Central memory CD8-positive, alpha-beta T cell (primary cell): ENCODE measurements around the gene LAMA1.

Source experiments
- ATAC-seq: fragments of 150-1000 bp; cut with Tn5 transposase; replicated peaks from 2 replicates; pipeline ENCODE4 v1.10.0; 2022; ENCODE audit warnings: mild to moderate bottlenecking, moderate FRiP score, moderate number of reproducible peaks; ENCODE audit not compliant: poor library complexity, severe bottlenecking; ENCODE audit errors: extremely low read depth
- DNase-seq, 2 donors: peaks; one replicate each; pipeline ENCODE4 v3.0.0; 2021; ENCODE audit warnings: low spot score in 2 of 2
- H3K27ac Mint-ChIP-seq: one replicate; pipeline ENCODE4 v1.8.0; 2022; ENCODE audit warnings: low read depth, mild to moderate bottlenecking, moderate library complexity, mixed read lengths
- H3K27me3 Mint-ChIP-seq: one replicate; pipeline ENCODE4 v1.8.0; 2022; ENCODE audit warnings: mixed read lengths
- H3K36me3 Mint-ChIP-seq: one replicate; pipeline ENCODE4 v1.8.0; 2022; ENCODE audit warnings: mild to moderate bottlenecking, moderate library complexity, mixed read lengths; ENCODE audit not compliant: insufficient read depth
- H3K4me1 Mint-ChIP-seq: one replicate; pipeline ENCODE4 v1.8.0; 2022; ENCODE audit warnings: mixed read lengths
- H3K4me3 Mint-ChIP-seq: one replicate; pipeline ENCODE4 v1.8.0; 2022; ENCODE audit warnings: mild to moderate bottlenecking, moderate library complexity, mixed read lengths
- H3K9me3 Mint-ChIP-seq: one replicate; pipeline ENCODE4 v1.8.0; 2022; ENCODE audit warnings: mixed read lengths

Gene LAMA1

DNA sequence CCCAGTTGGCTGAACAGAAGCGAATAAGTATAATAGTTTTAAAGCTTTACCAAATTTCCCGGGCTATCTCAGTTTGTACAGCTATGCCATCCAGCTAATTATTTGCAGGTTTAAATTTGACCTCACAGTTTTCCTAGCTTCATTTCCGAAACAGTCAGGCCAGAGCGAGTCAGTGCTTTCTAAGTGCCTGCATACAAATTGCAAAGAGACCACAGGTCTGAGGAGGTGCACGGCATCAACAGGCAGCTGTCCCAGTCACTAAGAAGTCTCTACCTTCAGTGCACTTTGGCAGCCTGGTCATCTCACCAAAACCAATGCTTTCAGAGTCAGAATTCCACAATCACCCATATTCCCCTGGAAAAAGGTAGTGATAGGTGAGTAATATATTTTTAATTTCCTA is 51.9 kb downstream of the LAMA1 start:
- no peak for ATAC-seq
- no peaks in the 10 kb centered on the region for H3K27me3 Mint-ChIP-seq
- no peaks in the 10 kb centered on the region for H3K36me3 Mint-ChIP-seq
- no peak overlapping the region for H3K27ac Mint-ChIP-seq
- no peak overlapping the region for H3K4me3 Mint-ChIP-seq
- no peak for DNase-seq
- H3K4me1 Mint-ChIP-seq = no peaks in the 10 kb centered on the region
- H3K9me3 Mint-ChIP-seq = no peaks in the 10 kb centered on the region

DNA sequence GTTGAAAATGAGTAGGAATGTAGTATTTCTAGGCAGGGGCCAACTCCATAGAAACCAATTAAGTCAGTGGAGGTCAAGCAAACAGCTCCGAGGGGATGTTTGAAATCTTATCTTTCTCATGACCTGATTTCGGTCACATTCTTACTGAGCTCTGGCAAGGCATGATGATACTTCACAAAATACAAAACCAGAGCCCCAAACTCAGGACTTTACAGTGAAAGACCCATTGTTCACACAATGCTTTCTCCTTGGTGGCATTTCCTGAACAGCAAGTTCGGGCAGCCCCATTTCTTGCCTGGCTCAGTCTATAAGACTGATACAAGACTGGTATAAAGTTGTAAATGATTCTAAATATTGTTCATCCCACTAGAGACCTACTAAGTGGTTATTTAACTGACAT is 53.3 kb downstream of the LAMA1 start:
- H3K27ac Mint-ChIP-seq = no peak overlapping the region
- H3K4me1 Mint-ChIP-seq = no peaks in the 10 kb centered on the region
- no peaks in the 10 kb centered on the region for H3K27me3 Mint-ChIP-seq
- H3K4me3 Mint-ChIP-seq = no peak overlapping the region
- no peak for ATAC-seq
- DNase-seq = no peak
- H3K9me3 Mint-ChIP-seq = no peaks in the 10 kb centered on the region
- H3K36me3 Mint-ChIP-seq = no peaks in the 10 kb centered on the region

DNA sequence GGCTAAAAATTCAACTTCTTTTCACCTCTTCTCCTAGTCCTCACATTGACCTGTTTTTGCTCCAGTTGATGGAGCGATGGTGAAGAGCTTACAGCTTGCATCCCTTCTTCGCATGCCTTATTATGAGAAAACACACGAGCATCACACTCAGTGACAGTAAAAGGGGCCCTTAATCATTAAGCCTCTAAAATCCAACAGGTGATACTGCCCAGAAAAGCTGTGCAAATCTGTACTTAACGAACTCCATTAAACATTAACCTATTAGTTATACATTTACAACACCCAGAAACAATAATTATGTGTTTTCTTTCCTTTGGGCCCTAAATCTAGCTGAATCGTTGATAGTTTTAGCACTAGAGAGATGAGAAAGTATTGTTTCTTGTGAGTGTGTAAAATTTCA is 54.8 kb downstream of the LAMA1 start:
- no peak overlapping the region for H3K27ac Mint-ChIP-seq
- DNase-seq (no peak), ATAC-seq (no peak)
- no peaks in the 10 kb centered on the region for H3K4me1 Mint-ChIP-seq
- no peaks in the 10 kb centered on the region for H3K9me3 Mint-ChIP-seq
- no peak overlapping the region for H3K4me3 Mint-ChIP-seq
- no peaks in the 10 kb centered on the region for H3K27me3 Mint-ChIP-seq
- H3K36me3 Mint-ChIP-seq = no peaks in the 10 kb centered on the region

DNA sequence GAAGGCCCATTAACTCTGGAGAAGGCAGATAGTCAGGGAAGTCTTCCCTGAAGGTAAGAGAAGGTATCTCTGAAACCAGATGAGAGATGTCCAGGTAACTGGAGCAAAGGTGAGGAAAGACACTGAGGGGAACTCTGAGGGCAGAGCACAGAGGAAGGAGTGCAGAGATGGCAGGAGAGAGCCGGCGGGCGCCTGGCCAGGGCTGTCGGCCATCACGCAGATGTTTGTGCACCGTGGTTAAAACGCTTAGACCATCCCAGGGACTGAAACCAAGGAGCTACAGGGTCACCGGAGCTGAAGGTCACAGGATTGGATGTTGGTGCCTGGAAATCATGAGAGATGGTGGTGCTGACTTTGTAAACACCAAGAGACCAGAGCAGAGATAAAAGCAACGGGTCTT is 55.4 kb downstream of the LAMA1 start:
- H3K27ac Mint-ChIP-seq = no peak overlapping the region
- ATAC-seq (no peak), DNase-seq (no peak)
- no peak overlapping the region for H3K4me3 Mint-ChIP-seq
- no peaks in the 10 kb centered on the region for H3K4me1 Mint-ChIP-seq
- H3K36me3 Mint-ChIP-seq = no peaks in the 10 kb centered on the region
- no peaks in the 10 kb centered on the region for H3K9me3 Mint-ChIP-seq
- H3K27me3 Mint-ChIP-seq = no peaks in the 10 kb centered on the region

DNA sequence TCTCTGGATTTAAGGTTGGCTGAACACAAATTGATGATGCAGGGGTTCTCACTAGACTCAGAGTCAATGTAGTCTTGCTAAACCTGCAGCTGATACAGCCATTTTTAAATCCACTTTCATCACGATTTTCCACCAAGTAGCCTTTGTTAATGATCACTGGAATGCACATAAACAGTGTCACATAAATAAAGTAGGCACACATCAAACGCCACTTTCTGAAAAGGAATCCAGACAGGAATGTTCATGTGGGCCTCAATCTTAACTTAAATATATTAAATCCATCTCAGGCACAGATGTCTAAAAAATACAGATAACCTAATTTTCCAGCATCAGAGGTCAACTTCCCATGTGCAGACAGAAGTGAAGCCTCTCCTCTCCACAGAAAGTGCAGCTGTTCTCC is 58.3 kb downstream of the LAMA1 start:
- H3K27ac Mint-ChIP-seq = no peak overlapping the region
- peaks cover 6% of the 10 kb centered on the region for H3K9me3 Mint-ChIP-seq
- no peaks in the 10 kb centered on the region for H3K4me1 Mint-ChIP-seq
- ATAC-seq (no peak), DNase-seq (no peak)
- no peaks in the 10 kb centered on the region for H3K36me3 Mint-ChIP-seq
- no peaks in the 10 kb centered on the region for H3K27me3 Mint-ChIP-seq
- no peak overlapping the region for H3K4me3 Mint-ChIP-seq

DNA sequence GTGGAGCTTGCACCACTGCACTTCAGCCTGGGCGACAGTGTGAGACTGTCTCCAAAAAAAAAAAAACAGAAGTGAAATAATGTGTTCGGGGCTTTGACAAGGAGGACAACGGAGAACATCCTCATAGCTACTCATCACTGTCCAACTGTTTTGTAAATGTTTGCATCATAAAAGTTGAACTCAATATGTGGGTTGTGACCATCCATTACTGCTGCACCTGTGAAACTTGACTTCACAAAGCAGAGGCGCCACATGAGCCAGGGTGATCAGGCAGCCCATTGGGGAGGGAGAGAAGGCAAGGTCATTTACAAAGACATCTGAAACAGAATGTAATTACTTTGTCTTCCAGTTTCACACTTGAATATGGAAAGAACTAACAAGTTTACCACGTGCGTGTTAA is 61.6 kb downstream of the LAMA1 start:
- H3K27me3 Mint-ChIP-seq = no peaks in the 10 kb centered on the region
- H3K27ac Mint-ChIP-seq = no peak overlapping the region
- no peak overlapping the region for H3K4me3 Mint-ChIP-seq
- H3K9me3 Mint-ChIP-seq = peaks cover 6% of the 10 kb centered on the region
- H3K36me3 Mint-ChIP-seq = no peaks in the 10 kb centered on the region
- no peak for ATAC-seq
- no peak for DNase-seq
- no peaks in the 10 kb centered on the region for H3K4me1 Mint-ChIP-seq

DNA sequence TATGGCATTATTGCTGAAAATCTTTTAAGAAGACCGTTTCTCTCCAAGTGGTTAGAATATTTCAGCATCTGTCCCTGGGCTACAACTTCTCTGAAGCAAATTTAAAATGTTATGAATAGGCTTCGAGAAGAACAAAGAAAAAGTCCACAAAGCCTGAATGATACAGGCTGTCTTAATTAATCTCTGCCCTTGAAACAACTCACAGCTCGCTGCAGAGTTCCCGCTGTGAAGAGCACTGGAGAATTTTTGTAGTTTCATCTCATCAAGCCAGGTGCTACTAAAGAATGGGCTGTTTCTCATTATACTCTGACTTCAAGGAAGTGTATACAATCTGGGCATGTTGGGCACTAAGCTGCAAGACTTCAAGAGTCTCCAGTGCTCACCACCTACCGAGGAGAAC is 67.6 kb downstream of the LAMA1 start:
- H3K36me3 Mint-ChIP-seq = no peaks in the 10 kb centered on the region
- no peak overlapping the region for H3K27ac Mint-ChIP-seq
- H3K4me3 Mint-ChIP-seq = no peak overlapping the region
- H3K9me3 Mint-ChIP-seq = peaks cover 5% of the 10 kb centered on the region
- H3K27me3 Mint-ChIP-seq = no peaks in the 10 kb centered on the region
- DNase-seq (no peak), ATAC-seq (no peak)
- no peaks in the 10 kb centered on the region for H3K4me1 Mint-ChIP-seq

DNA sequence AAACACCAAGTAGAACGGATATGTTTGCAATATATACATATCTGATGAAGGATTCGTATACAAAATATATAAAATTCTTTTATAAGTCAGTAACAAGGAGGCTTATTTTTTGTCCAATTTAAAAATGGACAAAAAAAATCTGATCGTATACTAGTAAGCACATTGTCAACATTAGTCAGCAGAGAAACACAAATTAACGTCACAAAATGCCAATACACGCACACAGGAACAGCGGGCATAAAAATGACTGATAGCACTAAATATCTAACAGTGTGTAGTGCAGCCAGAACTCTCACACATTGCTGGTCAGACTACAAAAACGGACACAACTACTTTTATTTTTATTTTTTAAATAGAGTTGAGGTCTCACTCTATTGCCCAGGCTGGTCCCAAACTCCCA is 69.5 kb downstream of the LAMA1 start:
- DNase-seq (no peak), ATAC-seq (no peak)
- no peaks in the 10 kb centered on the region for H3K9me3 Mint-ChIP-seq
- no peaks in the 10 kb centered on the region for H3K27me3 Mint-ChIP-seq
- no peaks in the 10 kb centered on the region for H3K36me3 Mint-ChIP-seq
- H3K27ac Mint-ChIP-seq = no peak overlapping the region
- no peak overlapping the region for H3K4me3 Mint-ChIP-seq
- H3K4me1 Mint-ChIP-seq = no peaks in the 10 kb centered on the region

DNA sequence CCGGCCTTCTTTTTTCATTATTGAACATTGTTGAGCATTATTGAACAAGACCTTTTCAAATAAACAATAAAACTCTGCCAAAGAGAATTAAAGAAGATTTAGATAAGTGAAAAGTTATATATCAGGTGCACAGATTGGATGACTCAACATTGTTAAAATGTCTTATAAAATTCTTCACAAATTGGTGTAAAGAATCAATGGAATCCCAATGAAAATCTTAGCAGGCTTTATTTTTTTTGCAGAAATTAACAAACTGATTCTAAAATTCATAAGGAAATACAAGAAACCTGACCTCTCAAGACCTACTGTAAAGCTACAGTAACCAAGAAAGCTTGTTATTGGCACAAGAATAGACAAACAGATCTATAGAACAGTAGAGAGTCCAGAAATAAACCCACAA is 70.3 kb downstream of the LAMA1 start:
- no peak overlapping the region for H3K27ac Mint-ChIP-seq
- H3K4me3 Mint-ChIP-seq = no peak overlapping the region
- no peaks in the 10 kb centered on the region for H3K4me1 Mint-ChIP-seq
- no peaks in the 10 kb centered on the region for H3K27me3 Mint-ChIP-seq
- DNase-seq (no peak), ATAC-seq (no peak)
- no peaks in the 10 kb centered on the region for H3K36me3 Mint-ChIP-seq
- no peaks in the 10 kb centered on the region for H3K9me3 Mint-ChIP-seq

DNA sequence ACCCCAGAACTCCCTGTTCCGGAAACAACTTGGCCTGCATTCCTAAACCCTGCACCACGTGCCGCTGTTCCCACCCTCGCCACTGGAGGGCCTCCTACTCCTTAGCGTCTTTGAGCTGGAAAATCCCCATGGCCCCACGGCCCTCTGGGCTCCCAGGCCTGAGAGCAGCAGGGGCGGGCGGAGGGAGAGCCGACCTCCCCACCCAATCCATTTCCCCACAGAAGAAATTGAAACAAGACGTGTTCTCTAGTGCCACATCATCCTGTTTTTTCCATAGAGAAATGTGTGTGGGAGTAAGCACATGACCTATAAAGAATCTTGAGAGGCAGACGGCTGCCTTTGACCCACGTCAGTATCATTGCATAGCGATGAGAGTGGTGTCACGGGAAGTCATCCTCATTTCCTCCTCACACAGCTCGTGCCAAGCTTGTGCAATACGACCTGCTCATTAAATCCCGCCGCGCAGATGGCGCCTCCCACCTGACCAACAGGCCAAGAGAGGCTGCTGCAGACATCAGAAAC is 79.2 kb downstream of the LAMA1 start:
- H3K36me3 Mint-ChIP-seq = peaks cover 2% of the 10 kb centered on the region
- peaks cover 4% of the 10 kb centered on the region for H3K4me1 Mint-ChIP-seq
- H3K27me3 Mint-ChIP-seq = no peaks in the 10 kb centered on the region
- H3K9me3 Mint-ChIP-seq = no peaks in the 10 kb centered on the region
- no peak overlapping the region for H3K4me3 Mint-ChIP-seq
- DNase-seq (no peak), ATAC-seq (no peak)
- H3K27ac Mint-ChIP-seq = no peak overlapping the region

DNA sequence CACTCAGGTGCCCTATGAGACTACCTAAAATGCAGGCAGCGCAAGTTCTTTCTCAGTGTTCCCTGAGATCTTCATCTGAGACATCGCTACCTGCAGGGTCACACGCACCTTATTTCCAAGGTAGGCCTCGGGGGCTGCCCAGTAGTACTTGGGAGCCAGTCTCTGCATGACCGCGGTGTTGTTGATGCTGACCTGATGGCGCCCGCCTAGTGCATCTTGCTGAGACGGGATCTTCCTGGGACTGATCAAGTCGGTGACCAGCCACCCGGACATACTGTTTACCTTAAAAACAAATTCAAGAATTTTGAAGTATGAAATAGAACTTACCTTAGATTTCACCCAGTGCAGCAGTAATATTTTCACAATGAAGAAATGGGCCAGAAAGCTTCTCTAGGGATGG is 80.1 kb downstream of the LAMA1 start:
- Mint-ChIP-seq H3K9me3 (no peaks in the 10 kb centered on the region), H3K27me3 (no peaks in the 10 kb centered on the region), H3K27ac (no peak overlapping the region), H3K36me3 (peaks cover 2% of the 10 kb centered on the region), H3K4me1 (peaks cover 4% of the 10 kb centered on the region), H3K4me3 (no peak overlapping the region)
- no peak for ATAC-seq
- no peak for DNase-seq

DNA sequence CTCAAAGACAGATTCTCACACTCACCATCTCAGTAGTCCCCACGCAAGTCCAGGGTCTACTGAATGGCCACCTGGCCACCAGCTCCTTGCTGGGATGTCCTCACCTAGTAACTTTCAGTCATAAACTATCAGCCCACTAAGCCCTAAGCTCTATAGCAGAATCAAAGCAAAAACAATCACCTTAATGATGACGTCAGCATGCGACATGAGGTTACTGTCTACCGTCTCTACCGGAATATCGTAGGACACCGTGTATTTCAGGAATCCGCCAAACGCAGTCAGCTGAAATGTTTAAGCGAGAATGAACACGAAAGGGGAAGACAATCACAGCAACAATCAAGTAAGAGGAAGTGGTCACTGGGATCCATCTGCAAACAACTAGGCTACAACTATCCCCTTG is 81.8 kb downstream of the LAMA1 start:
- Mint-ChIP-seq H3K27me3 (no peaks in the 10 kb centered on the region), H3K27ac (no peak overlapping the region), H3K36me3 (peaks cover 2% of the 10 kb centered on the region), H3K4me3 (no peak overlapping the region), H3K4me1 (peaks cover 4% of the 10 kb centered on the region), H3K9me3 (no peaks in the 10 kb centered on the region)
- no peak for ATAC-seq
- no peak for DNase-seq

DNA sequence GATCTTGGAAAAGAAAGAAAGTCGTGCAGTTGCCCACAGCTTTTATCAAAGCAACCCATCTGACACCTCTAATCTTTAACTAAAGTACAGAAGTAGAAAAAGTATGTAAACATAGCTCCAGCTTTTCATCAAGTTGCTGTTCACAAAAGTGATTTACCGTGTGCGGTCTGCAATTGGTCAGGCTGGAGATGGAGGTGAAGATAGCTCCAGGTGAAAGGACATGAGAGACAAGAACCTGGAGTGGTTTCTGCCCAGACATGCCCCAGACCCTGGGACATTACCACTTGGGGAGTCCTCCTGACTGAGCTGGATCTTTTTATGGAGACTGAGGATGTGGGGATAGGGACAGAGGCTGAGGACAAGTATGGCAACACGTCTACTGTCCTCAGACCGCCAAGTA is 82.7 kb downstream of the LAMA1 start:
- no peak for ATAC-seq
- no peak overlapping the region for H3K27ac Mint-ChIP-seq
- no peak overlapping the region for H3K4me3 Mint-ChIP-seq
- H3K4me1 Mint-ChIP-seq = peaks cover 4% of the 10 kb centered on the region
- no peak for DNase-seq
- H3K36me3 Mint-ChIP-seq = peaks cover 2% of the 10 kb centered on the region
- no peaks in the 10 kb centered on the region for H3K9me3 Mint-ChIP-seq
- no peaks in the 10 kb centered on the region for H3K27me3 Mint-ChIP-seq

DNA sequence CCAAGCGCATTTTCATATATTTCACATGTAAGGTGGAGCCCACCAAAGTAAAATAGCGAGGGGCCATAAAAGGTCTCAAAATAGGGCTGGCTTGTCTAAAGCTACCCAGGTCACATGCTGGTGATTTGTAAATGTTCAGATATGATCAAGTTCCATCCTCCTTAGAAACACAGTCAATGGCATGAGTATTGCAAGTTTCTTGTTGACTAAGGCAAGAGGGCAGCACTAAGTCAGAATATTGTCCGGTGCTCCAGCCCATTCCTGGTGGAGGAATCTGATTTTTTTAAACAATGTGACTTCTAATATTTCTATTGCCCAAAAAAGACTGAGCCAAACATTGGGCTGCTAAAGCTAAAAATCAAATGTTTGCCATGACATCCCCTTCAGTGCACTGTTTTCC is 85.1 kb downstream of the LAMA1 start:
- Mint-ChIP-seq H3K9me3 (no peaks in the 10 kb centered on the region), H3K4me3 (no peak overlapping the region), H3K27ac (no peak overlapping the region), H3K27me3 (no peaks in the 10 kb centered on the region), H3K36me3 (peaks cover 2% of the 10 kb centered on the region), H3K4me1 (no peaks in the 10 kb centered on the region)
- no peak for DNase-seq
- ATAC-seq = no peak
